ENCODE measurements around the gene ALKBH3. TPM values are rescaled to one million over a fixed set of nuclear protein-coding genes. Genes with fewer than 3 reads are reported as not detected.

Gene ALKBH3
- polyA plus RNA-seq, 2 of the 4 experiments (the other 2 are of a cell fraction): 22.9 to 50.2 TPM

GRCh38 chr11:43842021-43842420, 38.6 kb upstream of the ALKBH3 start:
- Histone ChIP-seq H3K27ac (no peak overlapping the region), H3K4me3 (no peak overlapping the region), H3K9me3 (no peaks in the 10 kb centered on the region), H3K4me1 (no peaks in the 10 kb centered on the region), H3K4me2 (no peak overlapping the region)
- TF ChIP-seq BCL3 (IDR thresholded peaks at IDR 0.05): no peak
- TF ChIP-seq TP53 (CRISPR knock-in tag; IDR thresholded peaks at IDR 0.05): no peak
- TF ChIP-seq FOXS1 (CRISPR knock-in tag; IDR thresholded peaks at IDR 0.05): no peak
- TF ChIP-seq ATOH8 (CRISPR knock-in tag; IDR thresholded peaks at IDR 0.05; ENCODE audit: low read depth): no peak
- no peak for TF ChIP-seq RCOR1 (IDR thresholded peaks at IDR 0.05; ENCODE audit: low read depth, low read length)
- no peak for TF ChIP-seq E2F6 (IDR thresholded peaks at IDR 0.05; ENCODE audit: borderline replicate concordance, low read depth)
- TF ChIP-seq RARB (CRISPR knock-in tag; IDR thresholded peaks at IDR 0.05): no peak
- no peak for TF ChIP-seq RAD21 (conservative IDR thresholded peaks at IDR 0.05 in 1 of 2, IDR thresholded peaks at IDR 0.05 in 1 of 2)
- TF ChIP-seq CHD4 (IDR thresholded peaks at IDR 0.05; ENCODE audit: borderline replicate concordance): no peak
- TF ChIP-seq MAFK (IDR thresholded peaks at IDR 0.05; ENCODE audit: partially characterized antibody): no peak
- no peak for TF ChIP-seq ZSCAN20 (CRISPR knock-in tag; IDR thresholded peaks at IDR 0.05)
- TF ChIP-seq BHLHE40 (IDR thresholded peaks at IDR 0.05; ENCODE audit: low read depth, low read length): no peak
- no peak for TF ChIP-seq POLR2A (IDR thresholded peaks at IDR 0.05; ENCODE audit: low read length)
- TF ChIP-seq HOXA7 (CRISPR knock-in tag; IDR thresholded peaks at IDR 0.05): no peak
- TF ChIP-seq MAX (IDR thresholded peaks at IDR 0.05): no peak
- no peak for TF ChIP-seq SMC3 (IDR thresholded peaks at IDR 0.05)
- FAIRE-seq (no peak), DNase-seq (ENCODE audit: low read depth in 1 of 2, low spot score in 1 of 2) (no peak), ATAC-seq (no peak)
- 81% methylated on average over 1 of the region's 1 CpG for WGBS (ENCODE audit: missing lambda C conversion rate)
- ChIA-PET POLR2A (no interaction called here), CTCF (interaction anchor here (1.1 to 3.4 kb wide), 4 partner anchors 10 to 264 kb away, joined by 3 to 18 read pairs (median 9); no protein-coding TSS in a partner anchor)

GRCh38 chr11:43845816-43846215, 34.8 kb upstream of the ALKBH3 start:
- TF ChIP-seq PBX3 (IDR thresholded peaks at IDR 0.05) (no peak), POLR2A (IDR thresholded peaks at IDR 0.05; ENCODE audit: low read length) (no peak), FOSL2 (IDR thresholded peaks at IDR 0.05) (no peak), FOSL2 (CRISPR knock-in tag; IDR thresholded peaks at IDR 0.05) (no peak), ZFP36 (IDR thresholded peaks at IDR 0.05; ENCODE audit: borderline replicate concordance, partially characterized antibody) (no peak), EP300 (IDR thresholded peaks at IDR 0.05) (no peak), BHLHE40 (IDR thresholded peaks at IDR 0.05; ENCODE audit: low read depth, low read length) (no peak), HDAC2 (IDR thresholded peaks at IDR 0.05) (no peak), FOSB (CRISPR knock-in tag; IDR thresholded peaks at IDR 0.05) (no peak), CBX2 (IDR thresholded peaks at IDR 0.05; ENCODE audit: borderline replicate concordance, low read depth) (no peak), MYC (IDR thresholded peaks at IDR 0.05; ENCODE audit: borderline replicate concordance, low read length) (no peak), HES2 (IDR thresholded peaks at IDR 0.05) (no peak), E2F6 (IDR thresholded peaks at IDR 0.05; ENCODE audit: borderline replicate concordance, low read depth) (no peak), HOXB13 (CRISPR knock-in tag; IDR thresholded peaks at IDR 0.05; ENCODE audit: low read depth) (no peak), CEBPB (IDR thresholded peaks at IDR 0.05) (no peak), TFCP2L1 (CRISPR knock-in tag; IDR thresholded peaks at IDR 0.05) (no peak), EHMT2 (IDR thresholded peaks at IDR 0.05; ENCODE audit: low read depth) (no peak), FOXS1 (CRISPR knock-in tag; IDR thresholded peaks at IDR 0.05) (no peak), HOXA7 (CRISPR knock-in tag; IDR thresholded peaks at IDR 0.05) (no peak), HMGXB4 (CRISPR knock-in tag; IDR thresholded peaks at IDR 0.05; ENCODE audit: borderline replicate concordance) (no peak)
- FAIRE-seq: no peak
- CTCF ChIA-PET: interaction anchor here (0.8 to 1.4 kb wide), 2 partner anchors 16 to 20 kb away, joined by 3 read pairs; no protein-coding TSS in a partner anchor
- 95% methylated on average over 3 of the region's 3 CpGs for WGBS (ENCODE audit: missing lambda C conversion rate)
- POLR2A ChIA-PET: no interaction called here
- Histone ChIP-seq H3K4me3 (no peak overlapping the region), H3K4me2 (no peak overlapping the region), H3K9me3 (no peaks in the 10 kb centered on the region), H3K4me1 (no peaks in the 10 kb centered on the region), H3K27ac (no peak overlapping the region)
- ATAC-seq: no peak
- DNase-seq (ENCODE audit: low read depth in 1 of 2, low spot score in 1 of 2): no peak

Measured in A549 (cell line).